ENCODE data around the gene FGFBP3. TPM values are rescaled to one million over a fixed set of nuclear protein-coding genes. Genes with fewer than 3 reads are reported as not detected.
A peak's percentile ranks its signal among the peaks of the same experiment; 100 is the strongest.

Gene FGFBP3
- total and polyA plus RNA-seq, 2 of the 13 experiments (the other 11 are each of a cell fraction or from before 2014, with no cell fraction given), result 0.50 to 2.0 TPM

DNA sequence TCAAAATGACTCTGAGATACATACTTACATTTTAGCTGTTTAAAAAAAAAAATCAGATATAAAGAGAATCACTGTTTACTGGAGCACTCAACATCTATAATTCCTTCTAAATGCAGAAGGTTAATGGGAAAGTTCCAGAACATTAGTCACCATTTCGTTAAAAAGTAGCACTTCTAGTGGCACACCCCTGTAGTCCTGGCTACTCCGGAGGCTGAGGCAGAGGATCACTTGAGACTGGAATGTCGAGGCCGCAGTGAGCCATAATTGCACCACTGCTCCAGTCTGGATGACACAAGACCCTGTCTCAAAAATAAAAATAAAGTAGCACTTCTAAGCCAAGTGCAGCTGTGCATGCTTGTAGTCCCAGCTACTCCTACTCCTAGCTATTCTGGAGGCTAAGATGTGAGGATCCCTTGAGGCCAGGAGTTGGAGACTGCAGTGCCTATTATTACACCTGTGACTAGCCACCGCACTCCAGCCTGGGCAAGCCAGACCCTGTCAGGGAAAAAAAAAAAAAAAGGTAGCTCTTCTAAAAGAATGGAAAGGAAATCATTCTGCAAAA lies 2.2 kb downstream of the FGFBP3 start:
- FAIRE-seq (no peak), DNase-seq (ENCODE audit: low spot score) (no peak), ATAC-seq (no peak)
- intact Hi-C loops (cut with micrococcal nuclease; ENCODE audit: unreplicated experiment), result no loop called here
- no peaks in the 10 kb centered on the region; a peak in 1 of 5 replicates for H3K27me3 ChIP-seq (ENCODE audit: control insufficient read depth in 1 of 2, insufficient read depth in 2 of 2, low read length in 2 of 2)
- H2AFZ ChIP-seq (ENCODE audit: low read length), result no peak overlapping the region
- ChIA-PET CTCF (ENCODE audit: low intra/inter-chr PET ratio, low total read pairs) (no interaction called here), POLR2A (interaction anchor here (0.8 to 2.2 kb wide), 3 partner anchors 15 to 109 kb away, joined by 3 to 13 read pairs (median 5); partner anchors contain the start of gene TNKS2)
- H3K9ac ChIP-seq (ENCODE audit: insufficient read depth, low read depth, low read length), result no peak overlapping the region
- peaks cover 2% of the 10 kb centered on the region for H3K79me2 ChIP-seq (ENCODE audit: insufficient read depth, low read length)
- no peak overlapping the region for H3K27ac ChIP-seq (ENCODE audit: extremely low read length, insufficient read depth, low read length)
- no TSS peak for BruUV-seq (replicated peaks)
- in situ Hi-C loops (cut with HindIII; ENCODE audit: extremely low pct_ligation_motif_present, low pct_unique_long_range_greater_than_20kb), result loop anchor here (5.0 kb wide), 1 partner anchor 150 kb away; no protein-coding TSS in a partner anchor
- TF ChIP-seq, protein P1, sequence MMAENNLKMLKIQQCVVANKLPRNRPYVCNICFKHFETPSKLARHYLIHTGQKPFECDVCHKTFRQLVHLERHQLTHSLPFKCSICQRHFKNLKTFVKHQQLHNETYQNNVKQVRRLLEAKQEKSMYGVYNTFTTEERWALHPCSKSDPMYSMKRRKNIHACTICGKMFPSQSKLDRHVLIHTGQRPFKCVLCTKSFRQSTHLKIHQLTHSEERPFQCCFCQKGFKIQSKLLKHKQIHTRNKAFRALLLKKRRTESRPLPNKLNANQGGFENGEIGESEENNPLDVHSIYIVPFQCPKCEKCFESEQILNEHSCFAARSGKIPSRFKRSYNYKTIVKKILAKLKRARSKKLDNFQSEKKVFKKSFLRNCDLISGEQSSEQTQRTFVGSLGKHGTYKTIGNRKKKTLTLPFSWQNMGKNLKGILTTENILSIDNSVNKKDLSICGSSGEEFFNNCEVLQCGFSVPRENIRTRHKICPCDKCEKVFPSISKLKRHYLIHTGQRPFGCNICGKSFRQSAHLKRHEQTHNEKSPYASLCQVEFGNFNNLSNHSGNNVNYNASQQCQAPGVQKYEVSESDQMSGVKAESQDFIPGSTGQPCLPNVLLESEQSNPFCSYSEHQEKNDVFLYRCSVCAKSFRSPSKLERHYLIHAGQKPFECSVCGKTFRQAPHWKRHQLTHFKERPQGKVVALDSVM (CRISPR knock-in tag; IDR thresholded peaks at IDR 0.05), result peak; percentile 54
- TF ChIP-seq ELF4 (CRISPR knock-in tag; IDR thresholded peaks at IDR 0.05; ENCODE audit: borderline replicate concordance), result no peak
- TF ChIP-seq ZSCAN20 (CRISPR knock-in tag; IDR thresholded peaks at IDR 0.05; ENCODE audit: borderline replicate concordance), result no peak
- H3K4me2 ChIP-seq (ENCODE audit: low read depth, low read length), result peak overlapping the region; percentile 89; the same call in 1 of the 2 replicates
- 98% methylated on average over 5 of the region's 5 CpGs for WGBS (ENCODE audit: low lambda C conversion rate)
- no peaks in the 10 kb centered on the region for H3K36me3 ChIP-seq (replicated peaks in 1 of 2; ENCODE audit: control insufficient read depth in 1 of 2, insufficient read depth in 2 of 2, low read length in 2 of 2)
- H3K4me1 ChIP-seq (ENCODE audit: insufficient read depth, low read length), result peaks cover 46% of the 10 kb centered on the region
- H3K9me3 ChIP-seq (ENCODE audit: low read length), result no peaks in the 10 kb centered on the region
- no peaks in the 10 kb centered on the region for H4K20me1 ChIP-seq (ENCODE audit: insufficient read depth, low read length)
- no peak overlapping the region for H3K4me3 ChIP-seq (replicated peaks in 1 of 3; ENCODE audit: insufficient read depth in 1 of 3, low read depth in 2 of 3, low read length in 3 of 3)

Data from HepG2 (cell line).